Left ventricle myocardium inferior (tissue), 1 donor: ENCODE data around the gene PRPF18. TPM values are rescaled to one million over a fixed set of nuclear protein-coding genes. Genes with fewer than 3 reads are reported as not detected.

Source experiments
- DNase-seq: peaks from one replicate; pipeline ENCODE4 v3.0.0-alpha.2; 2020
- H3K27ac ChIP-seq: fragments of 200-600 bp; replicated peaks from 2 replicates; pipeline ENCODE4 v1.8.0; 2021
- H3K27me3 ChIP-seq: fragments of 200-600 bp; 2 replicates; pipeline ENCODE4 v1.8.0; 2021; ENCODE audit warnings: low read depth
- H3K36me3 ChIP-seq: fragments of 200-600 bp; 2 replicates; pipeline ENCODE4 v1.8.0; 2021
- H3K4me1 ChIP-seq: fragments of 200-600 bp; 2 replicates; pipeline ENCODE4 v1.8.0; 2021
- H3K4me3 ChIP-seq: fragments of 200-600 bp; 2 replicates; pipeline ENCODE4 v1.8.0; 2021; ENCODE audit warnings: mild to moderate bottlenecking, moderate library complexity
- H3K9me3 ChIP-seq: fragments of 200-600 bp; replicated peaks from 2 replicates; pipeline ENCODE4 v1.8.0; 2021
- intact Hi-C: fragments of 100-400 bp; cut with micrococcal nuclease; formaldehyde crosslinking; loops from one replicate; pipeline ENCODE4 v1.11.0; 2022
- total RNA-seq: library from RNA; stranded (reverse); fragmentation: NEBNext Ultra II Directional; extraction: Animal tissue kit (Norgen Biotek cat#: 25700); gene quantifications from one replicate; pipeline ENCODE4 v1.2.1, GENCODE V29; 2021
- TF ChIP-seq, protein P1 (sequence below): fragments of 200-600 bp; IDR thresholded peaks from 2 replicates; pipeline ENCODE4 v1.8.0; 2021; ENCODE audit warnings: antibody characterized with exemption, mild to moderate bottlenecking, borderline replicate concordance
- donor health status: DM: no; HTN: yes; CAD: no; lungs with severe emphysema.

The PRPF18 gene
- total RNA-seq, 1 donor from 2014 or later = 14.7 TPM

DNA sequence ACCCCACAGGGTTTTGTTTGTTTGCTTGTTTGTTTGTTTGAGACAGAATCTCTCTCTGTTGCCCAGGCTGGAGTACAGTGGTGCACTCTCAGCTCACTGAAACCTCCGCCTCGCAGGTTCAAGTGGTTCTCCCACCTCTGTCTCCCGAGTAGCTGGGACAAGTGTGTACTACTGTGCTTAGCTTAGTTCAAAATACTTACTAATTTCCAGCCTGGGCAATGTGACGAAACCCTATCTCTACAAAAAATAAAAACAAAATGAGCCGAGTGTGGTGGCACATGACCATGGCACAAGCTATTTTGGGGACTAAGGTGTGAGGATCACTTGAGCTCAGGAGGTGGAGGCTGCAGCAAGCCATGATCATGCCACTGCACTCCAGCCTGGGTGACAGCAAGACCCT is 15.2 kb upstream of the PRPF18 start:
- TF ChIP-seq, protein P1, sequence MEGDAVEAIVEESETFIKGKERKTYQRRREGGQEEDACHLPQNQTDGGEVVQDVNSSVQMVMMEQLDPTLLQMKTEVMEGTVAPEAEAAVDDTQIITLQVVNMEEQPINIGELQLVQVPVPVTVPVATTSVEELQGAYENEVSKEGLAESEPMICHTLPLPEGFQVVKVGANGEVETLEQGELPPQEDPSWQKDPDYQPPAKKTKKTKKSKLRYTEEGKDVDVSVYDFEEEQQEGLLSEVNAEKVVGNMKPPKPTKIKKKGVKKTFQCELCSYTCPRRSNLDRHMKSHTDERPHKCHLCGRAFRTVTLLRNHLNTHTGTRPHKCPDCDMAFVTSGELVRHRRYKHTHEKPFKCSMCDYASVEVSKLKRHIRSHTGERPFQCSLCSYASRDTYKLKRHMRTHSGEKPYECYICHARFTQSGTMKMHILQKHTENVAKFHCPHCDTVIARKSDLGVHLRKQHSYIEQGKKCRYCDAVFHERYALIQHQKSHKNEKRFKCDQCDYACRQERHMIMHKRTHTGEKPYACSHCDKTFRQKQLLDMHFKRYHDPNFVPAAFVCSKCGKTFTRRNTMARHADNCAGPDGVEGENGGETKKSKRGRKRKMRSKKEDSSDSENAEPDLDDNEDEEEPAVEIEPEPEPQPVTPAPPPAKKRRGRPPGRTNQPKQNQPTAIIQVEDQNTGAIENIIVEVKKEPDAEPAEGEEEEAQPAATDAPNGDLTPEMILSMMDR = no peak
- Histone ChIP-seq H3K4me1 (no peaks in the 10 kb centered on the region), H3K27ac (no peak overlapping the region), H3K9me3 (peaks cover 18% of the 10 kb centered on the region), H3K36me3 (no peaks in the 10 kb centered on the region), H3K27me3 (peaks cover 13% of the 10 kb centered on the region), H3K4me3 (no peak overlapping the region)
- no peak for DNase-seq
- intact Hi-C loops = no loop called here

DNA sequence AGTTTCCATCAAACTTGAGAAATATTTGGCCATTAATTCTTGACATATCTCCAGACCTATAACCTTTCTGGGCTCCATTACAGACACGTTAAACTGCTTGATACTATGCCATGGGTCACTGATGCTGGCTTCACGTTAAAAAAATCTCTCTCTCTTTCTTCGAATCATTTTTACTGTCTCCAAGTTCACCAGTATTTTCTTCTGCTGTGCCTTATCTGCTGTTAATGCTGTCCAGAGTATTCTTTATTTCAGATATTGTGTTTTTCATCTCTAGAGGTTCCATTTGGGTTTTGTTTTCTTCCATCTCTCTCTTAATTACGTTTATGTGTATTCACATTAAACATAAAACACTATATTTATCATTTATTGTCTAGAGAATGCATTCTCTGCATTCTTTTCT is 12.8 kb upstream of the PRPF18 start:
- H3K4me3 ChIP-seq = no peak overlapping the region
- H3K27me3 ChIP-seq = peaks cover 15% of the 10 kb centered on the region
- no peak overlapping the region for H3K27ac ChIP-seq
- TF ChIP-seq, protein P1 = no peak
- intact Hi-C loops = no loop called here
- peaks cover 18% of the 10 kb centered on the region for H3K9me3 ChIP-seq
- H3K4me1 ChIP-seq = no peaks in the 10 kb centered on the region
- DNase-seq = no peak
- no peaks in the 10 kb centered on the region for H3K36me3 ChIP-seq

DNA sequence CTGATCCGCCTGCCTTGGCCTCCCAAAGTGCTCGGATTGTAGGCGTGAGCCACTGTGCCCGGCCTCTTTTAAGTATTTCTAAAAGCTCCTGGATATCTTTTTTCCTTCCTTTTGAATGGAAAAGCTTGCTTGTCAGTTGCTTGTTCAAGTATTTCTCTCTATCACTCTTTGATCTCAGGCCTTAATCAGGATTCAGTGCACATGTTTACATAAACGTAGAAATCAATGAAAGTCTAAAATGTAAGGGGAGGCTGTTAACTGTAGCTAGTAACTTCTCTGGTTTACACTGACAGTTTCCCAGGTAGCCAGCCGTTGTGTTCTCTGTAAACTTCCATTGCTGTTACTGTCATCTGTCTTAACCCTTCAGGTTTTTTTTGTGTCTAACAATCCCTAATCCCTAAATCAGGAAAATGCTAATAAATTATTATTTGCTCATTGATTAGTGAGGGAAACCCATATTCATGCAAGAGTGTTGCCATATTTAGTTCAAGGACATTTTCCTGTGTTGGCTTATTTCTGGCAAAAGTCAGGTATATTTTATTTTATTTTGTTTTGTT is 1.5 kb upstream of the PRPF18 start:
- H3K4me1 ChIP-seq = peaks cover 33% of the 10 kb centered on the region
- H3K27me3 ChIP-seq = peaks cover 52% of the 10 kb centered on the region
- no peaks in the 10 kb centered on the region for H3K9me3 ChIP-seq
- H3K4me3 ChIP-seq = no peak overlapping the region
- H3K36me3 ChIP-seq = no peaks in the 10 kb centered on the region
- H3K27ac ChIP-seq = no peak overlapping the region
- TF ChIP-seq, protein P1 = no peak
- intact Hi-C loops = no loop called here
- no peak for DNase-seq

DNA sequence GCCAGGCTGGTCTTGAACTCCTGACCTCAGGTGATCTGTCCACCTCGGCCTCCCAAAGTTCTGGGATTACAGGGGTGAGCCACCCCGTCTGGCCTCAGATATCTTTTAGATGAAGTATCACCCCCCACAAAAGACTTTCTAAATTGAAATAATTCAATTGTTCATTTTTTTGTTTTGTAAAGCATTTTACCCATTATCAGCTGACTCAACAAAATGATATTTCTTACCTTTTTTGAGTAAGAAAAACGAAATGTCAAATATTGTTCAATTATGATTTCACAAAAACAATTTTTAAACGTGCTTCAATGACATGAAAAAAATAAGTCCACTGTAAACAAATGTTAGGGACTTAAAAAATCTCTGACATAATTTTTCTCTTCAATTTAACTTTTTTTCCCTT is 822 bp upstream of the PRPF18 start:
- H3K27me3 ChIP-seq = peaks cover 45% of the 10 kb centered on the region
- no peaks in the 10 kb centered on the region for H3K36me3 ChIP-seq
- DNase-seq = no peak
- TF ChIP-seq, protein P1 = no peak
- intact Hi-C loops = no loop called here
- H3K4me1 ChIP-seq = peaks cover 33% of the 10 kb centered on the region
- H3K9me3 ChIP-seq = no peaks in the 10 kb centered on the region
- no peak overlapping the region for H3K27ac ChIP-seq
- no peak overlapping the region for H3K4me3 ChIP-seq

DNA sequence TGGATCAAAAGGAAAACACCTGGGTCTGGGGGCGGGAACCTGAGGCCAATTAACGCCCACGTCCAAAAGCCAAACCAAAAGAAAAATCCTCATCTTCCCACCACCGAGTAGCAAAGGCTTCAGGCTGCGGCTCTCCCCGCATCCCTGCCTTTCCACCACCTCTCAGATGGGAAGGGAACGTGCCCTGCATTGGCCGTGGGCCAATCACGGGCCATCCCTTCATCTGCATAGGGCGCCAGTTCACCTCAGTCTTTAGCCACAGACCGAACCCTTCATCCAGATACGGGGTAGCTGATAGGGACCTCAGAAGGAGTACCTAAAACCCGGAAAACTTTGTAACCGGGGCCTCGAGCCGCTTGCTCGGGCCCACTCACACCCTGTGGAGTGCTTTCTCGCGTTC is 626 bp downstream of the PRPF18 start:
- no peak overlapping the region for H3K27ac ChIP-seq
- H3K9me3 ChIP-seq = no peaks in the 10 kb centered on the region
- H3K36me3 ChIP-seq = peaks cover 10% of the 10 kb centered on the region
- H3K4me1 ChIP-seq = peaks cover 33% of the 10 kb centered on the region
- intact Hi-C loops = no loop called here
- H3K4me3 ChIP-seq = peak overlapping the region; percentile 88
- TF ChIP-seq, protein P1 = no peak
- no peak for DNase-seq
- peaks cover 30% of the 10 kb centered on the region for H3K27me3 ChIP-seq

DNA sequence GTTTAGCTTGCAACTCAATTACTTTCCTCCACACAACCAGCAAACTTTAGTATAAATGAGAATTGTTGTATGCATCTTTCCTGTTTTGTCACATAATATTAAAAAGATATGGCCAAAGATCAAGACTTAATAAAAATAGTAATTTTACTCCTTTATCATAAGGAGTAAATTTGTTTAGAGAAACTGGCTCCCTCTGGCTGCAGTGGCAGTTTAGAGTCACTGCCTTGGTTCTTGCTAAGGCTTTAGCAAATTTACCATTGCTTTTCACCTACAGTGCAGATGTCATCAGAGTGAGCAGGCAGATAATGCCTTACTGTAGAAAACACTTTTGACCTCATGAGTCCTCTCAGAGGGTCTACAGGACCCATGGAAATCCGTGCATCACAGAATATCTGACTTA is 2.6 kb downstream of the PRPF18 start:
- Histone ChIP-seq H3K4me3 (no peak overlapping the region), H3K27ac (no peak overlapping the region), H3K9me3 (no peaks in the 10 kb centered on the region), H3K36me3 (peaks cover 16% of the 10 kb centered on the region), H3K27me3 (peaks cover 15% of the 10 kb centered on the region), H3K4me1 (peaks cover 33% of the 10 kb centered on the region)
- TF ChIP-seq, protein P1 = no peak
- intact Hi-C loops = no loop called here
- DNase-seq = no peak
